ENCODE results near the gene SLBP.
"Not testable (repeated sequence)": the region's sequence is repeated elsewhere in the genome, so short reads cannot be mapped to it uniquely, and the experiment has no call there.

The SLBP gene

DNA sequence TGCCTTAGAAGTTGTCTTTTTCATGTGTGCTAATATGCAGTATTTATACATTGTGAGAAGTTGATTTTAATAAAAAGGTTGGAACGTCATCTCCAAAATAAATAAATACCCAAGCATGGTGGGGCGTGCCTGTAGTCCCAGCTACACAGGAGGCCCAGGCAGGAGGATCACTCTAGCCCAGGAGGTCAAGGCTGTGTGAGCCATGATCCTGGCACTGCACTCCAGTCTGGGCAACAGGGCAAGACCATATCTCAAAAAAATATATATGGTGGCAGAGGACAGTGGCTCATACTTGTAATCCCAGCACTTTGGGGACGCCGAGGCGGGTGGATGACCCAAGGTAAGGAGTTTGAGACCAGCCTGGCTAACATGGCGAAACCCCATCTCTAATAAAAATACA is 6.4 kb downstream of the SLBP start:
- H3K27me3 ChIP-seq (ENCODE audit: insufficient read depth, low read length), result no peaks in the 10 kb centered on the region
- no peak overlapping the region for H3K27ac ChIP-seq (ENCODE audit: low read depth, low read length)
- H2AFZ ChIP-seq (ENCODE audit: low read length, unreplicated experiment), result no peak overlapping the region
- H3K4me1 ChIP-seq (ENCODE audit: control insufficient read depth, insufficient read depth, low read length, unreplicated experiment), result peaks cover 19% of the 10 kb centered on the region
- H3K36me3 ChIP-seq (ENCODE audit: insufficient read depth, low read length), result peaks cover 40% of the 10 kb centered on the region
- H3K79me2 ChIP-seq (ENCODE audit: control insufficient read depth, insufficient read depth, low read length, unreplicated experiment), result peaks cover 86% of the 10 kb centered on the region
- no peak overlapping the region for H3K4me3 ChIP-seq (ENCODE audit: low read depth, low read length)

DNA sequence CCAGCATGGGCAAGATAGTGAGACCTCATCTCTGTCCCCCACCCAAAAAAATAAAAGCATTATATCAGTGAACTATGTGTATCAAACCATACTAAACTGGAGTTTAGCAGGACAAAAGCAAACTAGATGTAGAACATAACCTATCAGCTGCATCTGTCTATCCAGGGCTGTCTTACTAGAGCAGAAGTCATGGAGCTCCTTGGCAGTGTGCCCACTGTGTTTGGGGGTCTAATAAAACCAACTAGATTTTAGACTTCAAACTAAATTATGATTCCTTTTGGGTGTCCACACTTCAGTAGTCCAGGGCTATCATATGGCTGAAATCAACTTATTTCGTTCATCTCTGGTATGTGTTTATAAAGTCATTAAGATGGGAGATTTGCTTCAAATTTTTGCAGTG is 8.3 kb downstream of the SLBP start:
- Histone ChIP-seq H3K4me1 (ENCODE audit: control insufficient read depth, insufficient read depth, low read length, unreplicated experiment) (peaks cover 10% of the 10 kb centered on the region), H3K36me3 (ENCODE audit: insufficient read depth, low read length) (peaks cover 43% of the 10 kb centered on the region), H3K4me3 (ENCODE audit: low read depth, low read length) (no peak overlapping the region), H3K27ac (ENCODE audit: low read depth, low read length) (no peak overlapping the region), H3K79me2 (ENCODE audit: control insufficient read depth, insufficient read depth, low read length, unreplicated experiment) (peaks cover 76% of the 10 kb centered on the region), H3K27me3 (ENCODE audit: insufficient read depth, low read length) (no peaks in the 10 kb centered on the region), H2AFZ (ENCODE audit: low read length, unreplicated experiment) (no peak overlapping the region)

DNA sequence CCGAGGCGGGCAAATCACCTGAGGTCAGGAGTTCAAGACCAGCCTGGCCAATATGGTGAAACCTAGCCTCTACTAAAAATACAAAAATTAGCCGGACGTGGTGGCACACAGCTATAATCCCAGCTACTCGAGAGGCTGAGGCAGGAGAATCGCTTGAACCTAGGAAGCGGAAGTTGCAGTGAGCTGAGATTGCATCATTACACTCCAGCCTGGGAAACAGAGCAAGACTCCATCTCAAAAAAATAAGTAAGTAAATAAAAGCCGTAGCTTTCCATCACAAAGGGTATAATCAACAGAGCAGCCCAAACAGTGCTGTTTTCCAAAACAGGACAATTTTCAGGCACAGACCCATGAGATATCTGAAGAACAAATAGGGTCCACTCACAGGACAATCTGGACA is 10.4 kb downstream of the SLBP start:
- Histone ChIP-seq H3K79me2 (ENCODE audit: control insufficient read depth, insufficient read depth, low read length, unreplicated experiment) (peaks cover 60% of the 10 kb centered on the region), H3K36me3 (ENCODE audit: insufficient read depth, low read length) (peaks cover 43% of the 10 kb centered on the region)
- H3K4me1 ChIP-seq (ENCODE audit: control insufficient read depth, insufficient read depth, low read length, unreplicated experiment); H3K27me3 ChIP-seq (ENCODE audit: insufficient read depth, low read length); H3K4me3 ChIP-seq (ENCODE audit: low read depth, low read length); H3K27ac ChIP-seq (ENCODE audit: low read depth, low read length); H2AFZ ChIP-seq (ENCODE audit: low read length, unreplicated experiment): not testable (repeated sequence)

DNA sequence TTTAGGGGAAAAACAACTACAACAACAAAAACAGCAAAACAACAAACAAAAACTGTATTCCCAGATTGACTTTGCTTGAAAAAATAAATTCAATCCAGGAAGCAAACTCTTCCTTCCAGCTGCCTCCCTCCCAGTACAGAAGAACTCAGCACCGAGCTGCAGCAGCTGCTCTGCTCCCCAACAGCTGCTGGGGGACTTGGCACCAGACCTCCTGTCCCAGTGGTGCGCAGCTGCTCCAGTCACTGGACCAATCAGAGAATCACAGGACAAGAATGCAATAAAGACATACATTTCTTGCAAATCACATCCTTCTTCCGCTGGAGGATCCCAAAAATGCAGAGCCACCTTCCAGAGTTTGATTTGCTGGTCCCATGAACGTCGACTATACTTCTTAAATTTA is 16.2 kb downstream of the SLBP start:
- H3K27ac ChIP-seq (ENCODE audit: low read depth, low read length), result no peak overlapping the region
- H3K36me3 ChIP-seq (ENCODE audit: insufficient read depth, low read length), result peaks cover 47% of the 10 kb centered on the region

DNA sequence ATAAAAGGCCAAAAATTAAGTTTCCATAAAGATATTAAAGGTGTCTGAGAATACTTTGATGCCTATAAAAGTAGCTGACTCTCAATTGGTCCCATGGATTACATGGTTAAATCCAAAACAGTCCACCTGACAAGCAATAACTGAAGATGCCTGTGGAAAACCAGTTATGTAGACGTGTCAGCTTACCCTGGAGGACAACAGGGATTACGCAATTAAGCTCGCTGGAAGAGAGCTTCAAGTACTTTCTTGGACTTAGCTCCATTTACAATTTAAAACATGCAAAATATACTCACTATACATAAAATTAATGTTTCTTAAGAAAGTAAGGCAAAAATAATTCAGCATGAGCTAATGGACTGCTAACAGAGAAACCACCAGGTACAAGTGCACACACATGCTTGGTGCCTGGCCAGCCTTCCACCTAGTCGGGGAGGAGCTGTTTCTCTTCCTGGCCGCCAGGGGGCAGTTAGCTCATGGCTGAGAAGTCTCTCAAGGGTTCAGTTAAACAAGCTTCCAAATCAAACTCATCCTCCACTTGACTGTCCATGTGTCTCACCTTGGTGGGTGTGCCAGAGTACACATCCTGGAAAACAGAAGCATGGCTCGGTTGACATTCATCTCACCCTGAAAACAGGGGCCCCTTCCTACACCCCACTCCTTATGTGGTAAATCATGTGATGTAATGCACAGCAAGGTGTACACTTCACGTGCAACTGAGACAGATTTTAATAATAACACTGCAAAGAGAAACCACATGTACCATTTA is 18.8 kb downstream of the SLBP start:
- H3K36me3 ChIP-seq (ENCODE audit: insufficient read depth, low read length), result peaks cover 38% of the 10 kb centered on the region
- H2AFZ ChIP-seq (ENCODE audit: low read length, unreplicated experiment), result no peak overlapping the region
- no peaks in the 10 kb centered on the region for H3K79me2 ChIP-seq (ENCODE audit: control insufficient read depth, insufficient read depth, low read length, unreplicated experiment)
- H3K27ac ChIP-seq (ENCODE audit: low read depth, low read length), result no peak overlapping the region
- no peak overlapping the region for H3K4me3 ChIP-seq (ENCODE audit: low read depth, low read length)
- H3K27me3 ChIP-seq (ENCODE audit: insufficient read depth, low read length), result no peaks in the 10 kb centered on the region
- H3K4me1 ChIP-seq (ENCODE audit: control insufficient read depth, insufficient read depth, low read length, unreplicated experiment), result no peaks in the 10 kb centered on the region

More for the DNA sequence above, 16.2 kb downstream of the SLBP start:
- H2AFZ ChIP-seq (ENCODE audit: low read length, unreplicated experiment), result no peak overlapping the region
- H3K79me2 ChIP-seq (ENCODE audit: control insufficient read depth, insufficient read depth, low read length, unreplicated experiment), result peaks cover 8% of the 10 kb centered on the region
- H3K4me3 ChIP-seq (ENCODE audit: low read depth, low read length), result no peak overlapping the region
- H3K4me1 ChIP-seq (ENCODE audit: control insufficient read depth, insufficient read depth, low read length, unreplicated experiment), result no peaks in the 10 kb centered on the region
- no peaks in the 10 kb centered on the region for H3K27me3 ChIP-seq (ENCODE audit: insufficient read depth, low read length)

DNA sequence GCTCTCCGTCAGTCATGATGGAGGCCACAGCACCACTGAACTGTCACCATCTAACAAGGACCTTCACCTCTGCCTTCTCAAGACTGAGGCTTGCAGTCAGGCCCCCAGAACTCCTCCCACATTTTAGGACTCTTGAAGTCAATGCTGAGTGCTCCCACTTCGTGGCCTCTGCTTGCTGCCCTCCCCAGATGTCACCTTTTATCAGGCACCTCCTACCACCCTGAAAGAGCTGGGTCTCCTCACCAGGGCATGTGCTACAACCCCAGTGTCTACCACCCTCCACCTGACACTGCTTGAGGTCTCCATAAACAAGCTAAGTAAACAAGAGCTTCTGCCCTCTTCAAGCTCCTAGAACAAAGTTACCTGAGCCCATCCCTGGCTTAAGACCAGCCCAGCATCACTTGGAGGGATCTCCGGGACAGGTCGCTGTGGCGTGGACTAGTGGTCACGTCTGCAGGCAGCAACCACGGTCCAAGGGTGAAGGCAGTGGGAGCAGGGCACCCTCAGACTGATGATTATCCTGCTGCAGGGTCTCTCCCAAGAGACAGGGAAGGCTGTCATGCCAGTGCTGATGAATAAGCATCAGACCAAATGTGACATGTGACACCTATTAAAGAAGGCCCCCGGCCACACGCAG is 20.3 kb downstream of the SLBP start:
- Histone ChIP-seq H3K4me3 (ENCODE audit: low read depth, low read length) (no peak overlapping the region), H3K4me1 (ENCODE audit: control insufficient read depth, insufficient read depth, low read length, unreplicated experiment) (no peaks in the 10 kb centered on the region), H3K27me3 (ENCODE audit: insufficient read depth, low read length) (no peaks in the 10 kb centered on the region), H3K36me3 (ENCODE audit: insufficient read depth, low read length) (peaks cover 38% of the 10 kb centered on the region), H3K27ac (ENCODE audit: low read depth, low read length) (no peak overlapping the region), H2AFZ (ENCODE audit: low read length, unreplicated experiment) (no peak overlapping the region), H3K79me2 (ENCODE audit: control insufficient read depth, insufficient read depth, low read length, unreplicated experiment) (no peaks in the 10 kb centered on the region)

DNA sequence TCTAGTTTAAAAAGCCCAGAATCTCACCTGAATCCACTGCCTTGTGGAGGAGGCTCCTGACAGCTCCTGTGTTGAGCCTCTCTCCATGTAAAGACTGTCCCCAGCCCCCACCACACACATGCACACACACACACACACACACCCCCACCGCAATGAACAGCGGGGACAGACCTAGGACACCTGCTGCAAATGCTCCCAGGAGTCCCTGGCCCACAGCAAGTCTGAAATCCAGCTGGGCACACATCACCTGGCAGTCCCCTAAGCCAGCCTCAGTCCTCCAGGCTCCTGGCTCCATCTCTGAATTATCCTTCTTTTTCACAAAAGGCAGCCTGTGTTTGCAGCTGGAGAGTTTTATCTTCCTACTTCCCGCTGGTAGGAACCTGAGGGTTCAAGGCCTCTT is 21.4 kb downstream of the SLBP start:
- no peak overlapping the region for H3K27ac ChIP-seq (ENCODE audit: low read depth, low read length)
- no peak overlapping the region for H2AFZ ChIP-seq (ENCODE audit: low read length, unreplicated experiment)
- no peaks in the 10 kb centered on the region for H3K79me2 ChIP-seq (ENCODE audit: control insufficient read depth, insufficient read depth, low read length, unreplicated experiment)
- H3K4me1 ChIP-seq (ENCODE audit: control insufficient read depth, insufficient read depth, low read length, unreplicated experiment), result no peaks in the 10 kb centered on the region
- H3K36me3 ChIP-seq (ENCODE audit: insufficient read depth, low read length), result peaks cover 34% of the 10 kb centered on the region
- H3K4me3 ChIP-seq (ENCODE audit: low read depth, low read length), result no peak overlapping the region
- H3K27me3 ChIP-seq (ENCODE audit: insufficient read depth, low read length), result no peaks in the 10 kb centered on the region

DNA sequence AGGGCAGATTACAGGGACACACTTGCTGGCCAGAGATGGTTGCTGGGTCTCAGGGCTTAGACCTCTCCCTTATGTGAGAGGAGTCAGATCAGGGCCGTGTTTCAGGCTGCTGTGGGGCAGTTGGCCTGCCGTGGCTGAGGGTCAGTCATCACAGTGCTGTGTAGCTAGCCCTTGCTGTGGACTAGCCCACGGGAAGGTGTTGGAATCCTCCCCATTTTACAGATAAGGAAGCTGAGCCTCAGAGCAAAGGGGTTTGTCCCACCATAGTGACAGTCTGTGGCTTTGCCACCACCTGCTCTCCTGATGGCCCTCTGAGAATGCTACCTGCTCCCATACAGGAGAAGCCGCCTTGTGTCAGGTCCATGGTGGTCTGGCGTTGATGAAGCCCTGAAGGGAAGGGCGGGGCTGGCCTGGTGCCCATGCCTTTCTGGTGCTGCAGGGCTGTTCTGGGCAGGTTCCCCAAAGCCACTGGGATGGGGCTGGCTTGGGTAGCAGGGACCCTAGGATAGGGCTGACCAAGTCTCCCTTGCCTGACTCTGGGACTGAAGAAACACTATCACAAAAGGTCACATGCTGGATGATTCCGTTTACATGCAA is 25.6 kb downstream of the SLBP start:
- peaks cover 8% of the 10 kb centered on the region for H3K4me1 ChIP-seq (ENCODE audit: control insufficient read depth, insufficient read depth, low read length, unreplicated experiment)
- H3K27me3 ChIP-seq (ENCODE audit: insufficient read depth, low read length), result no peaks in the 10 kb centered on the region
- H3K4me3 ChIP-seq (ENCODE audit: low read depth, low read length), result no peak overlapping the region
- no peaks in the 10 kb centered on the region for H3K79me2 ChIP-seq (ENCODE audit: control insufficient read depth, insufficient read depth, low read length, unreplicated experiment)
- H3K27ac ChIP-seq (ENCODE audit: low read depth, low read length), result no peak overlapping the region
- H3K36me3 ChIP-seq (ENCODE audit: insufficient read depth, low read length), result peaks cover 4% of the 10 kb centered on the region
- H2AFZ ChIP-seq (ENCODE audit: low read length, unreplicated experiment), result no peak overlapping the region

DNA sequence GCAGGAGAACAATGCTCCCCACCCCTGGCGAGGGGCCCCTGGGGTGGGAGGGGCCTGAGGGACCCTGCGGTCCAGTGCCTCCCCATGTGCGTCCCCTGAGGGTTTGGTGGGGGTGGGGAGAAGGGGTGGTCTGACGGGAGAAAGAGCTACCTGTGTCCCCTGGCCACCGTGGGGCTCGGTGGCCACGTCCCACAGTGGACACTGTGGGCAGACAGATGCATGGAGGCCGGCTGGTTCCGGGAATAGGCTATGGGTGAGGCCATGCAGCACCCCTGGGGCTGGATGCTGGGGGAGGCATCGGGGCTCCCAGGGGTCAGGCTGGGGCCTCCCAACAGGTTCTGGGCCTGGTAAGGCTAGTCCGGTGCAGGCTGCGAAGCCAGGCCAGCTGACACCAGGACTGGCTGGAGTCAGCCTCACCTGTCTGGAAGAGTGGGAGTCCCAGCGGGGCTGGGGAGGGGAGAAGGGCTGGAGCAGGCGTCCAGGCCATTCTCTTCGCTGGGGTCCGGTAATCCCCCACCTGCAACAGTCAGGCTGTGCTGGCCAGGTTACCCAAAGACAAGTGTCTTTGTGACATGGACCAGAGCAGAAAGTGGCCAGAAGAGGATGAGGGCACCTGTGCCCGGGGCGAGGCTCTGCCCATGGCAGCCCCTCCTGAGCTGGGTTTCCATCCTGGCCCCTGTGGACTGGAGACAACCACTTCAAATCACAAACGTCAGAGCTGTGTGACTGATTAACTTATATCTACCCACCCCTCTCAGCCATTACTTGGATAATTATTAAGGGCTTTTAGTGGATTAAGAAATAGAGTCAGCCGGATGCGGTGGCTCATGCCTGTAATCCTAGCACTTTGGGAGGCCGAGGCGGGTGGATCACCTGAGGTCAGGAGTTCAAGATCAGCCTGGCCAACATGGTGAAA is 26.6 kb downstream of the SLBP start:
- Histone ChIP-seq H3K4me3 (ENCODE audit: low read depth, low read length) (0 out of 2 replicates have a peak overlapping the region, but pooled peaks have one; percentile 76), H3K27me3 (ENCODE audit: insufficient read depth, low read length) (no peaks in the 10 kb centered on the region), H3K27ac (ENCODE audit: low read depth, low read length) (no peak overlapping the region), H3K4me1 (ENCODE audit: control insufficient read depth, insufficient read depth, low read length, unreplicated experiment) (peaks cover 8% of the 10 kb centered on the region), H3K79me2 (ENCODE audit: control insufficient read depth, insufficient read depth, low read length, unreplicated experiment) (no peaks in the 10 kb centered on the region), H3K36me3 (ENCODE audit: insufficient read depth, low read length) (no peaks in the 10 kb centered on the region), H2AFZ (ENCODE audit: low read length, unreplicated experiment) (no peak overlapping the region)

DNA sequence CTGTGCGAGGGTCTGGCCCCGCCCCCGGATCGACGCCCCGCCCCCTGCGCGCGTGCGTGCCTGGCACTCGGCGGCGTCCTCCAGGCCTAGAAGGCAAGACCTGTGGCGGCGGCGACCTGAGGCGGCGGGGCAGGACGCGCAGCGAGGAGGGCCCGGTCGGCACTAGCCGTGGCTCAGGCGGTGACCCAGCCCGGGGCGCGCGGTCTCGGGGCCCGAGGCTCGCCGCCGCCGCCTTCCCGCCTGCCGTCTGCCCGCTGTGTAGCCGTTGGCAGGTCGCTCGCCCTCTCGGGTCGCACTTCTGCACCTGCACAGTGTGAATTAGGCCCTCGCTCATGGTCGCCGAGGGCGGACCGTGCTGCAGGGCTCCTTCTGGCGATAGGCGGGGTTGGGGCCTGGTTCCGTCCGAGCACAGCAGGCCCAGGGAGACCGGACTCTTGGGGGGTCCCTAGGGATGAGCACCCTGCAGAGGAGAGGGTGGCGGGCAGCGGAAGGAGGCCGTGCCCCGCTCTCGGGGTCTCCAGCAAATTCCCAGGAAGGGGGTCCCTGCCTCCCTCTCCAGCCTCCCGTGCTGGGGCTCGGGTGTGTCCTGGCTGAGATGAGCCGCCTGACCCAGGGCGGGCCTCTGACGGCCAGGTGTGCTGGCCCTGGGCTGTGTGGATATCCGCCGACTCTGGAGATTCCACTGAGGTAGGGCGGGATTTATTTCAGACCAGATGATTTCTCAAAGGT is 27.4 kb downstream of the SLBP start:
- H3K36me3 ChIP-seq (ENCODE audit: insufficient read depth, low read length), result no peaks in the 10 kb centered on the region
- H2AFZ ChIP-seq (ENCODE audit: low read length, unreplicated experiment), result peak overlapping the region; percentile 38
- peaks cover 8% of the 10 kb centered on the region for H3K4me1 ChIP-seq (ENCODE audit: control insufficient read depth, insufficient read depth, low read length, unreplicated experiment)
- H3K4me3 ChIP-seq (ENCODE audit: low read depth, low read length), result peak overlapping the region; percentile 76
- no peak overlapping the region for H3K27ac ChIP-seq (ENCODE audit: low read depth, low read length)
- H3K27me3 ChIP-seq (ENCODE audit: insufficient read depth, low read length), result no peaks in the 10 kb centered on the region
- H3K79me2 ChIP-seq (ENCODE audit: control insufficient read depth, insufficient read depth, low read length, unreplicated experiment), result no peaks in the 10 kb centered on the region
